AG04450 (cell line): ENCODE results near the gene ZP3. TPM values are rescaled to one million over a fixed set of nuclear protein-coding genes. Genes with fewer than 3 reads are reported as not detected.

Source experiments
- CTCF ChIA-PET: fragments of 300-600, 350-600 bp; formaldehyde crosslinking; extraction: SDS; loops from one replicate; lab custom pipeline; 2022; ENCODE audit warnings: antibody characterized with exemption, inconsistent platforms; lab: Charles Lee
- POLR2A ChIA-PET: fragments of 350-600 bp; formaldehyde crosslinking; extraction: SDS; loops from one replicate; lab custom pipeline; 2021; ENCODE audit warnings: antibody characterized with exemption, inconsistent platforms; lab: Yijun Ruan, JAX
- DNase-seq: peaks from one replicate; pipeline ENCODE4 v3.0.0-alpha.2; 2011; ENCODE audit warnings: low read depth, low spot score
- H3K27ac ChIP-seq: one replicate; pipeline ENCODE4 v1.5.1; 2012; ENCODE audit warnings: low read depth, low read length, control low read depth
- H3K27me3 ChIP-seq: one replicate; pipeline ENCODE4 v1.6.0; 2012; ENCODE audit warnings: low read length; ENCODE audit not compliant: control insufficient read depth, insufficient read depth
- H3K4me3 ChIP-seq: 2 replicates; pipeline ENCODE4 v1.5.1; 2011; ENCODE audit warnings: mild to moderate bottlenecking, low read depth, low read length, control low read depth
- H3K9me3 ChIP-seq: 2 replicates; pipeline ENCODE4 v1.5.1; 2012; ENCODE audit warnings: low read length; ENCODE audit not compliant: control insufficient read depth, insufficient read depth
- polyA plus RNA-seq: library from polyadenylated mRNA; depleted of rRNA; stranded (reverse); fragments of >200 nt; gene quantifications from 2 replicates; pipeline ENCODE4 v1.2.3, GENCODE V29; 2011
- TF ChIP-seq, protein P1 (sequence below): IDR thresholded peaks from 2 replicates; pipeline ENCODE4 v1.5.1; 2011; ENCODE audit warnings: low read depth, low read length, control low read depth, inconsistent platforms

Gene ZP3
- polyA plus RNA-seq, 1 experiment, result 0.63 TPM

DNA sequence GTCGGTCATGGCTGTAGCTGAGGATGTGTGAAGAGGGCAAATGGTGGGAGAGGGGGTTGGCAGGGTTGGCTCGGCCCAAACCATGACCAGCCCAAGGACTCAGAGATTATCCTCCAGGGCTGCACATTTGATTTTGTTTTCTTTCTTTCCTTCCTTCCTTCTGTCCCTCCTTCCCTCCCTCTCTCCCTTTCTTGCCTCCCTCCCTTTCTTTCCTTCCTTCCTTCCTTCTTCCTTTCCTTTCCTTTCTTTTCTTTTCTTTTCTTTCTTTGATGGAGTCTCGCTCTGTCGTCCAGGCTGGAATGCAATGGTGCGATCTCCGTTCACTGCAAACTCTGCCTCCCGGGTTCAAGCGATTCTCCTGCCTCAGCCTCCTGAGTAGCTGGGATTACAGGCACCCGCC lies 19.0 kb upstream of the ZP3 start:
- POLR2A ChIA-PET, result no interaction called here
- CTCF ChIA-PET, result no interaction called here

GRCh38 chr7:76407718-76408117 lies 17.0 kb upstream of the ZP3 start:
- Histone ChIP-seq H3K9me3 (no peaks in the 10 kb centered on the region), H3K27ac (no peak overlapping the region), H3K27me3 (peaks cover 23% of the 10 kb centered on the region), H3K4me3 (no peak overlapping the region)
- DNase-seq, result no peak
- CTCF ChIA-PET, result no interaction called here
- TF ChIP-seq, protein P1, sequence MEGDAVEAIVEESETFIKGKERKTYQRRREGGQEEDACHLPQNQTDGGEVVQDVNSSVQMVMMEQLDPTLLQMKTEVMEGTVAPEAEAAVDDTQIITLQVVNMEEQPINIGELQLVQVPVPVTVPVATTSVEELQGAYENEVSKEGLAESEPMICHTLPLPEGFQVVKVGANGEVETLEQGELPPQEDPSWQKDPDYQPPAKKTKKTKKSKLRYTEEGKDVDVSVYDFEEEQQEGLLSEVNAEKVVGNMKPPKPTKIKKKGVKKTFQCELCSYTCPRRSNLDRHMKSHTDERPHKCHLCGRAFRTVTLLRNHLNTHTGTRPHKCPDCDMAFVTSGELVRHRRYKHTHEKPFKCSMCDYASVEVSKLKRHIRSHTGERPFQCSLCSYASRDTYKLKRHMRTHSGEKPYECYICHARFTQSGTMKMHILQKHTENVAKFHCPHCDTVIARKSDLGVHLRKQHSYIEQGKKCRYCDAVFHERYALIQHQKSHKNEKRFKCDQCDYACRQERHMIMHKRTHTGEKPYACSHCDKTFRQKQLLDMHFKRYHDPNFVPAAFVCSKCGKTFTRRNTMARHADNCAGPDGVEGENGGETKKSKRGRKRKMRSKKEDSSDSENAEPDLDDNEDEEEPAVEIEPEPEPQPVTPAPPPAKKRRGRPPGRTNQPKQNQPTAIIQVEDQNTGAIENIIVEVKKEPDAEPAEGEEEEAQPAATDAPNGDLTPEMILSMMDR, result no peak
- POLR2A ChIA-PET, result no interaction called here

More for the DNA sequence above, 19.0 kb upstream of the ZP3 start:
- Histone ChIP-seq H3K27ac (no peak overlapping the region), H3K27me3 (peaks cover 18% of the 10 kb centered on the region), H3K9me3 (no peaks in the 10 kb centered on the region), H3K4me3 (no peak overlapping the region)
- DNase-seq, result no peak
- TF ChIP-seq, protein P1, result no peak

DNA sequence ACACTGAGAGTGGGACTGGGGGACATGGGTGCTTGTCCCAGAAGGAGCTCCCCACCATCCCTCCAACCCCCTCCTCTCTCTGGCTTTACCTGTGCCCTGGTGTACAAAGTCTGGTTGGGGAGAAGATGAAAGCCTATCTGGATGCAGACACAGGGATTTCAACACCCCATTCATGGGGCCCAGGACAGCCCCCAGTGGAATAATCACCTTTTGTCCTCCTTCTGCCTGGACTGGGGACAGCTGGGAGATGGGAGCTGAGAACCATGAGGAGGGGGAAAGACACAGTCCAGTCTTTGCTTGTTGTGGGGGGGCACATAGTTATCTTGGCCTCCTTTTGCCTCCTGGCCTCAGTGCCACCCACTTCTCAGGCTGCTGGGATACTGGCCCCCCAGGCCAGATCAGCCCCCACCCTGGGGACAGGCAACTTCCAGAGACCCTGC lies 16.6 kb upstream of the ZP3 start:
- ChIA-PET CTCF (no interaction called here), POLR2A (no interaction called here)
- TF ChIP-seq, protein P1, result no peak
- Histone ChIP-seq H3K4me3 (no peak overlapping the region), H3K27me3 (peaks cover 23% of the 10 kb centered on the region), H3K27ac (no peak overlapping the region), H3K9me3 (no peaks in the 10 kb centered on the region)
- no peak for DNase-seq

DNA sequence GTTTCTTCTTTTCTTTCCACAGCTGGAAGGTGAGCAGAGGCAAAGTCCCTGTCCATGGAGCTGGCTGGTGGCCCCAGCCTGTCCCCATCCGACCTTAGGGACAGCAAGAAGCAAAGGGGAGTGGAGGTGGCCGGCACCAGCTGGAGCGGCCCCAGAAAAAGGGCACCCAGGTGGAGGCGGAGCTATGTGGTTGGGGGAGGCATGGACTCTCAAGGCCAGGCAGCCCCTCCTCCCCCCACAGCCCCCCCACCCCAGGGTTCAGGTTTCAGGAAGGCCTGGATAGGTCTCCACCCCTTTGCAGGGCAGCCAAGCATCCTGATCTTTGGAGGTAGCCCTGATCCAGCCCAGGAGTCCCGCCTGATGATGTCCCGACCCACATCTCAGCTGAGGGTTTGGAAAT lies 15.2 kb upstream of the ZP3 start, which contains the start of gene SSC4D:
SSC4D (minus strand) TSS at position 161 of the 400 bp plus-strand sequence. CDS start 5,258 bp downstream, outside the sequence.
- ChIA-PET POLR2A (no interaction called here), CTCF (no interaction called here)
- Histone ChIP-seq H3K4me3 (no peak within 1 kb of the TSS), H3K27me3 (peaks cover 23% of the 10 kb centered on the region), H3K27ac (no peak within 1 kb of the TSS), H3K9me3 (no peaks in the 10 kb centered on the region)
- TF ChIP-seq, protein P1, result no peak
- no peak for DNase-seq

GRCh38 chr7:76411626-76412025 lies 13.1 kb upstream of the ZP3 start:
- peaks cover 23% of the 10 kb centered on the region for H3K27me3 ChIP-seq
- no peak for DNase-seq
- no peak overlapping the region for H3K4me3 ChIP-seq
- TF ChIP-seq, protein P1, result no peak
- H3K27ac ChIP-seq, result no peak overlapping the region
- no peaks in the 10 kb centered on the region for H3K9me3 ChIP-seq
- CTCF ChIA-PET, result no interaction called here
- POLR2A ChIA-PET, result interaction anchor here (0.7 to 1.0 kb wide), 2 partner anchors 10 to 53 kb away, joined by 3 read pairs; partner anchors contain the start of gene YWHAG
